GM19324 (cell line): ENCODE measurements around the gene KRTAP27-1.

Source experiments
- ATAC-seq: cut with Tn5 transposase; IDR thresholded peaks from one replicate; pipeline ENCODE4 v1.9.1; 2021; ENCODE audit warnings: mild to moderate bottlenecking, moderate library complexity; ENCODE audit not compliant: unreplicated experiment, low FRiP score

The KRTAP27-1 gene

GRCh38 chr21:30305136-30305535, 32.4 kb downstream of the KRTAP27-1 start:
- no peak for ATAC-seq

GRCh38 chr21:30289215-30289614, 48.3 kb downstream of the KRTAP27-1 start, which contains the start of gene KRTAP25-1:
TSS of gene KRTAP25-1 (minus strand) at chr21:30289514. CDS start at chr21:30289490, 24 bp downstream.
- ATAC-seq = no peak
